GM21825 (cell line): ENCODE data around the gene SLC22A31.
"Not testable (repeated sequence)": the region's sequence is repeated elsewhere in the genome, so short reads cannot be mapped to it uniquely, and the experiment has no call there.

Source experiments
- ATAC-seq: cut with Tn5 transposase; IDR thresholded peaks from one replicate; pipeline ENCODE4 v1.9.1; 2021; ENCODE audit warnings: mild to moderate bottlenecking, moderate library complexity; ENCODE audit not compliant: unreplicated experiment

SLC22A31 gene

GRCh38 chr16:89193576-89194293, 6.6 kb downstream of the SLC22A31 start:
- no peak for ATAC-seq

GRCh38 chr16:89192956-89193575, 7.3 kb downstream of the SLC22A31 start:
- no peak for ATAC-seq

DNA sequence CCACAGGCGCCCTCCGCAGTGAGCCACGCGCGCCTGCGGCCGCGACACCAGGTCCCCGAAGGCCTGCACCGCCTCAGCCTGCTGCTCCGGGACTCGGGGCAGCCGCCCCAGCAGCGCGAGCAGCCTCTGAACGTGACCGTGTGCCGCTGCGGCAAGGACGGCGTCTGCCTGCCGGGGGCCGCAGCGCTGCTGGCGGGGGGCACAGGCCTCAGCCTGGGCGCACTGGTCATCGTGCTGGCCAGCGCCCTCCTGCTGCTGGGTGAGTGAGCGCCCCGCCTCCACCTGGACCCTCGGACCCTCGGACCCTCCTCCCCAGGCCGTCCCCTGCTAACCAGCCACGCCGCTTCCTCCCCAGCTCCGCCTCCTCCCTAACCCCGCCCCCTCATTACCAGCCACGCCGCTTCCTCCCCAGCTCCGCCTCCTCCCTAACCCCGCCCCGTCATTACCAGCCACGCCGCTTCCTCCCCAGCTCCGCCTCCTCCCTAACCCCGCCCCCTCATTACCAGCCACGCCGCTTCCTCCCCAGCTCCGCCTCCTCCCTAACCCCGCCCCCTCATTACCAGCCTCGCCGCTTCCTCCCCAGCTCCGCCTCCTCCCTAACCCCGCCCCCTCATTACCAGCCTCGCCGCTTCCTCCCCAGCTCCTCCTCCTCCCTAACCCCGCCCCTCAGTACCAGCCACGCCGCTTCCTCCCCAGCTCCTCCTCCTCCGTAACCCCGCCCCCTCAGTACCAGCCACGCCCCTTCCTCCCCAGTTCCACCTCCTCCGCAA, 8.0 kb downstream of the SLC22A31 start:
- not testable (repeated sequence) for ATAC-seq

GRCh38 chr16:89191901-89192185, 8.5 kb downstream of the SLC22A31 start:
- no peak for ATAC-seq

DNA sequence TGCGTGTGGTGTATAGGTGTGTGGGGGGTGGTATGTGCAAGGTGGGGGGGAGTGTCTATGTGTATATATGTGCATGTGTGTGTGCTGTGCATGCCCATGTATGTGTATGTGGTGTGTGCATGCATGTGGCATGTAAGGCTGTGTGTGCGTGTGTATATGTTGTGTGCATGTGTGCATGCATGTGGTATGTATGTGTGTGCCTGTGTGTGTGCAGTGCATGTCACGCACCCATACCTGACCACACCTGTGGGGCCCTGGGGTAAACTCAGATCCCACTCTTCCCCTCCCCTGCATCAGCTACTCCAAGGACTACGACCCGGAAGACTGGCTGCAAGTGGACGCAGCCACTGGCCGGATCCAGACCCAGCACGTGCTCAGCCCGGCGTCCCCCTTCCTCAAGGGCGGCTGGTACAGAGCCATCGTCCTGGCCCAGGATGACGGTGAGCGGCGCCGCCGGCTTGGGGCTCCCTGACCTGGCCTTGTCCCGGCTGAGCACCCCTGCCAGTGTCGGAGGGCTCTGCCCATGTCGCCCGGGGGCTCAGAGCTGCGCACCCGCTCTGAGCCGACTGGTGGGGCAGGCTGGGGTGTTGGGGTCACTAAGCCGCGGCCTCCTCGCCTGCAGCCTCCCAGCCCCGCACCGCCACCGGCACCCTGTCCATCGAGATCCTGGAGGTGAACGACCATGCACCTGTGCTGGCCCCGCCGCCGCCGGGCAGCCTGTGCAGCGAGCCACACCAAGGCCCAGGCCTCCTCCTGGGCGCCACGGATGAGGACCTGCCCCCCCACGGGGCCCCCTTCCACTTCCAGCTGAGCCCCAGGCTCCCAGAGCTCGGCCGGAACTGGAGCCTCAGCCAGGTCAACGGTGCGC, 9.1 kb downstream of the SLC22A31 start:
- ATAC-seq, result no peak

- no peak for ATAC-seq
Observed at GRCh38 chr16:89190150-89190958, 10.0 kb downstream of the SLC22A31 start.

- no peak for ATAC-seq
Observed at GRCh38 chr16:89189358-89190025, 10.8 kb downstream of the SLC22A31 start.

GRCh38 chr16:89188471-89189357, 11.6 kb downstream of the SLC22A31 start:
- not testable (repeated sequence) for ATAC-seq

DNA sequence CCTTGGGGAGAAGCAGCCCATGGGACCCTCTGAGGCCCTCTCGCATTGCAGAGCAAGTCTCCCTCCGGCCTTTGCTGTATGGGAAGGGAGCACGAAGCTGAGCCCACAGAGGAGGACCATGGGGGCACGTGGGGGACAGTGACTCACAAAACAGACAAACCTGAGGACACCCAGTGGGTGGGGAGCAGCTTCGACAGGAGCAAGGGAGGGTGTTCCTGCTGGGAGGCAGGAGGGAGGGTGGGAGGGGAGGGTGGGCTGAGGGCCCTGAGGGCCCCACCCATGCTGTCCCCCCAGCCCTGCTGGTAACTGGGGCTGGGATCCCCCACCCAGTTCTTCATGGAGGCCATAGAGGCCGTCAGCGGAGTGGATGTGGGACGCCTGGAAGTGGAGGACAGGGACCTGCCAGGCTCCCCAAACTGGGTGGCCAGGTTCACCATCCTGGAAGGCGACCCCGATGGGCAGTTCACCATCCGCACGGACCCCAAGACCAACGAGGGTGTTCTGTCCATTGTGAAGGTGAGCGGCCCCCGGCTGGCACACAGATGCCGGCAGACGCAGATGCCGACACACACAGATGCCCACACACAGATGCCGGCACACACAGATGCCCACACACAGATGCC, 12.5 kb downstream of the SLC22A31 start:
- no peak for ATAC-seq

DNA sequence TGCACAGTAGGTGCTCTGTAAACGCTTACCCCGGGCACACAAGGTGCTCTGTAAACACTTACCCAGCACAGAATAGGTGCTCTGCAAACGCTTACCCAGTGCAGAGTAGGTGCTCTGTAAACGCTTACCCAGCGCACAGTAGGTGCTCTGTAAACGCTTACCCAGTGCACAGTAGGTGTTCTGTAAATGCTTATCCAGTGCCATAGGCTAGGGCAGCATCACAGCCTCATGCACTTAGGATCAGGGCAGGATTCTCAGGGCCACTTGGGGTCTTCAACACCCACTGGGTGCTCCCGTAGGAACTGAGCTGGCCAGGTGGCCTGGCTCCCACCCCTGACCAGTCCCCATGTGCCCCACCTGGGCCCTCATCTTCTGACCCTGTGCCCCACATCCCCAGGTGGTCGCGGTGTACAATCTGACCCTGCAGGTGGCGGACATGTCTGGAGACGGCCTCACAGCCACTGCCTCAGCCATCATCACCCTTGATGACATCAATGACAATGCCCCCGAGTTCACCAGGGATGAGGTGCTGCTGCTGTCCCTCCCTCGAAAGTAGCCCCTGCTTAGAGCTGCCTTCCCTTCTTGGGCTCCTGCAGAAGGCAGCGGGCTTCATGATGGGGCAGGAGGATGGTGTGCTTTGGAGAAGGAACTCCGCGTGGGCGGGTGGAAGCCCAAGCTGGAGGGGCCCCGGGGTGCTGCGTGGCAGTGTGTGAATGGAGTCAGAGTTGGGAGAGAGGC, 13.1 kb downstream of the SLC22A31 start:
- no peak for ATAC-seq

DNA sequence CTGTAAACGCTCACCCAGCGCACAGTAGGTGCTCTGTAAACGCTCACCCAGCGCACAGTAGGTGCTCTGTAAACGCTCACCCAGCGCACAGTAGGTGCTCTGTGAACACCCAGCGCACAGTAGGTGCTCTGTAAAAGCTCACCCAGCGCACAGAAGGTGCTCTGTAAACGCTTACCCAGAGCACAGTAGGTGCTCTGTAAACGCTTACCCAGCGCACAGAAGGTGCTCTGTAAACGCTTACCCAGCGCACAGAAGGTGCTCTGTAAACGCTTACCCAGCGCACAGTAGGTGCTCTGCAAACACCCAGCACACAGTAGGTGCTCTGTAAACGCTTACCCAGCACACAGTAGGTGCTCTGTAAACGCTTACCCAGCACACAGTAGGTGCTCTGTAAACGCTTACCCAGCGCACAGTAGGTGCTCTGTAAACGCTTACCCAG, 13.7 kb downstream of the SLC22A31 start:
- not testable (repeated sequence) for ATAC-seq

- not testable (repeated sequence) for ATAC-seq
Observed at GRCh38 chr16:89185887-89186592, 14.3 kb downstream of the SLC22A31 start.

GRCh38 chr16:89184933-89185794, 15.2 kb downstream of the SLC22A31 start:
- ATAC-seq, result no peak

GRCh38 chr16:89184677-89184932, 15.7 kb downstream of the SLC22A31 start:
- no peak for ATAC-seq

GRCh38 chr16:89183975-89184676, 16.2 kb downstream of the SLC22A31 start:
- ATAC-seq, result no peak

GRCh38 chr16:89183463-89183862, 16.9 kb downstream of the SLC22A31 start:
- no peak for ATAC-seq
